GM15510 (cell line): ENCODE data around the gene HS3ST5.

Experiments used
- POLR2A ChIP-seq: IDR thresholded peaks from 3 replicates; pipeline ENCODE4 v1.6.1; 2011; ENCODE audit warnings: borderline replicate concordance; ENCODE audit not compliant: insufficient read length; ENCODE audit errors: extremely low read depth

The HS3ST5 gene

GRCh38 chr6:114271405-114271804 lies 71.4 kb downstream of the HS3ST5 start:
- no peak for TF ChIP-seq POLR2A

GRCh38 chr6:114267897-114268296 lies 74.9 kb downstream of the HS3ST5 start:
- no peak for TF ChIP-seq POLR2A

DNA sequence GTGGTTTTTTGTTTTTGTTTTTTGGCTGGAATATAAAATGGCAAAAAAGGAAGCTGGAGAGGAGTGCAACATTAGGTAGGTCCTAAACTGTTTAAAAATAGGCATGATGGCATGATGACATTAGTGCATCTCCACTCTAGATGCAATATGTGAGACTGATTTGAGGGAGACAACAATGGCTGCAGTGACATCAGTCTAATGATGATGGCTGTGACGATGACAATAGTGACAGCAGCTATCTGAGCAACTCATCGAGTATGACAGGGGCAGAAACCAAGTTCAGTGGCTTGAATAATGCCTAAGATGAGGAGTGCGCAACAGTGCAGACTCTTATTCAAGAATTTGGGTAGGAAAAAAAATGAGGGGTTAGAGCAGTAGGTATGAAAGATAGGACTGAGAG lies 82.0 kb downstream of the HS3ST5 start:
- TF ChIP-seq POLR2A: no peak

GRCh38 chr6:114258376-114258775 lies 84.4 kb downstream of the HS3ST5 start:
- TF ChIP-seq POLR2A: no peak

DNA sequence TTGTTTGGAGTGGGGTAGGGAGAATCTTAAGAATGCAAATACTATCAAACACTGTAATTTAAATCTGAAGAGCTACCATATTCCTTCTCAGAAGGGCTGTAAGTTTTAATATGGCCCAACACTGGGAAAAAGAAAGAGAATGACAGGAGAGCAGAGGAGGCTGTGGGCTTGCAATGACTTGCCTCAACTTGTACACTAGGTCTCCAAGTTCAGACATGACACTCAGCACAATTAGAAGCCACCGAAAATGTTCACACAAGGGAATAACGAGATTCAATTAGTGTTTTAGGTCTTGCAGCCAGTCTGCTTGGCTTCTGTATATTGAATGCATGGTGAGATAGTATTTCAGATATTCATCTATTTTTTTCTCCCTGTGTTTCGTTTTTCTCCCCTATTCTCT lies 89.4 kb downstream of the HS3ST5 start:
- no peak for TF ChIP-seq POLR2A

GRCh38 chr6:114249522-114249921 lies 93.3 kb downstream of the HS3ST5 start:
- TF ChIP-seq POLR2A: no peak

GRCh38 chr6:114247101-114247500 lies 95.7 kb downstream of the HS3ST5 start:
- no peak for TF ChIP-seq POLR2A

GRCh38 chr6:114240796-114241195 lies 102.0 kb downstream of the HS3ST5 start:
- no peak for TF ChIP-seq POLR2A

DNA sequence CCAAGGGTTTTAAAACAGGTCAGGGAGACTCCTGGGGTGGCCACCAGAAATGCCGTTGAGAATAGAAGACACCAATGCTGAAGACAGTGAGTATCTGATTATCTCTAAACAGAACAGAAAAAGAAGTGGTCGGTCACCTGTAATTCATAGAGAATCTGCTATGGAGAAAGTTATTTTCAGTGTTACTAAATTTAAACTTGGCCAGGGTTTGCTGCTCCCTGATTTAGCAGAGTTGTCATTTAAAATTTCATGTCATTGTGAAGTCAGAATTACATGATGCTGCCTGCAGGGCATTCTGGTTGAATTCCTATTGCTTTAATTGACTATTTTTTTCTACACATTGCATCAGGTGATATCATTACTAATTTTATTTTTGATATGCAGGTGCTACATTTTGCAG lies 114.1 kb downstream of the HS3ST5 start:
- no peak for TF ChIP-seq POLR2A

GRCh38 chr6:114227944-114228468 lies 114.8 kb downstream of the HS3ST5 start:
- no peak for TF ChIP-seq POLR2A

DNA sequence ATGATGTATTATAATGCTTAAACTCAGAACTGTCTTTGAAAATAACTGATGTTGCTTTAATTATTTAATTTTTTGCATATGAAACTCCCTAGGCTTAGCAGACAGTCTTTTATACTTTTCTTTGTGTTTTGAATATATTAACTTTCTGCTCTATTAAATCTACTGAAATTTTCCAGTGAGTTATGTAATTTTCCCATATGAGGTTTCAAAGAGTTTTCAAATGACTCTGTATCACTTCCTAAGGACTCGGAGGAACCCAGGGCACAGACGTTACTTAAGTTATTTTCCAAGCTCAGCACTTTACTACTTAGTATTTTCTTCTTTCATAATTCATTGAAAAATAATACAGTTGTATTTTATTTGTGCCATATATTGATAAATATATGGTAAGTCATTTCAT lies 122.6 kb downstream of the HS3ST5 start:
- TF ChIP-seq POLR2A: no peak

DNA sequence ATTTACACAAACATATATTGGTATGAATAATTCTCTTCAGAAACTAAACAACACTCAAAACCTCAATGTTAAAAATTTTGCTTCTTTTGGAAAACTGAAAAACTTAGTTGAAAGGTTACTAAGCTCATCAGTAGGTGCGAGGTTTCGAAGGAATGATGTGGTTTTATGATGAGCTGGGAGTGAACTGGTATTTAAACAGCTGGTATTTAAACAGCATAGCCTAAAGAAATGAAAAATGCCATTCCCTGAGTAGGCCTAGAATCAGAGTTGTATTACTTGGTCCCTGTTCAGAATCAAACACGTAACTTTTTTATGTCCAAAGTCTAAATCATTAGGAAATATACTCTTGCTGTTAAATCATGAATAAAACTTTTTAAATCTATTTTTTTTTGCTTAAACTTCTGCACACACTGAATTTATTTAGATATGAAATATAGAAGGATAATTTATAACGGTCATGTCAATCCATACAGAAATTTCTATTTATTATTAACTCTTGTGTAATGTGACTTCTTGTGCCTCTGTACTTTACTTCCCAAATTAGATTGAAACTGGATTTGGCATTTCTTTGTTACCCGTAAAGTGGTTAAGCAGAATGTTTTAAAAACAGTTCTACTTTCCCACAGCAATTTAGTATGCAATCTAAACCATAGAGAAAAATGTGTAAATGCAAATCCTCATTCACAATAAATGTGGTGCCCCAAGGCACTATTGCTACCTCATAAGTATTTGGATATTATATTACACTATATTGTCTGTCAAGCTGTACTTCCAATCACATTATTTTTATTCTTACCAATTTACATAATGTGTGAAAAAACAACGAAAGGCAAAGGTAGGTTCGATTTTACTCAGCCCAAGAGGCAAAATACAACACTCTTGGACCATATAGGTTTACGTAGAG lies 124.1 kb downstream of the HS3ST5 start:
- no peak for TF ChIP-seq POLR2A

DNA sequence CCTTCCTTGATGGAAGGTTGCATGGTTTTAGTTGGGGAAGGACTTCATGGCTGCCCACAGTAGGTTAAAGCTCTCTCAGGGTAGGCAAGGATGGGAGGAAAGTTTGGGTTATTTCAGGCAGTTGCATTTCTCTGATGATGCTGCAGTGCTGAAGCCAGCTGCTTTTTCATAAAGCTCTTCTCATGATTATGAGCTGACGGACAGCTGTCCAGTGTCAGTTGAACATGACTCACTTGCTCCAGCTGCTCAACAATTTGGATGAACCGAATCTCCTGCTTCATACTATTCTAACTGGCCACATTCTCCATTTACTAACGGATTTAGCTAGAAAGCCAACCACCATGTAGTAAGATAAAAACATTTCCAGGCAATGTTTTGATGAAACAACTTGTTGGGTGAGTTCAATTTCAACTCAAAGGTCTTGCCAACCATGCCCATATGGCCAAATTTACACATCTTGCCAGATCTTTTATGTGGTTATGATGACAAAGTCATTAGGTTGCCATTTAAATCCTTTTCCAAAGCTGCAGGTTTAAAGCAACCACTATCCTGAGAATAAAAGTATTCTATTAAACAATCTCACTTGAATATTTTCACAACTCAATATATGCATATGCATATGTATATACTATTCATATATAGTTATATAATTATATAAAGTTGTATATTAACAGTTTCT lies 125.9 kb downstream of the HS3ST5 start:
- TF ChIP-seq POLR2A: no peak

- TF ChIP-seq POLR2A: no peak
Observed at GRCh38 chr6:114210467-114210866, 132.4 kb downstream of the HS3ST5 start.

GRCh38 chr6:114203460-114203859 lies 139.4 kb downstream of the HS3ST5 start:
- no peak for TF ChIP-seq POLR2A

GRCh38 chr6:114202389-114202788 lies 140.4 kb downstream of the HS3ST5 start:
- TF ChIP-seq POLR2A: no peak
